ENCODE measurements around the gene CDHR1. TPM values are rescaled to one million over a fixed set of nuclear protein-coding genes. Genes with fewer than 3 reads are reported as not detected.
"Not testable (repeated sequence)": the region's sequence is repeated elsewhere in the genome, so short reads cannot be mapped to it uniquely, and the experiment has no call there.

The CDHR1 gene
- total RNA-seq, 1 experiment from 2014 or later = not detected

DNA sequence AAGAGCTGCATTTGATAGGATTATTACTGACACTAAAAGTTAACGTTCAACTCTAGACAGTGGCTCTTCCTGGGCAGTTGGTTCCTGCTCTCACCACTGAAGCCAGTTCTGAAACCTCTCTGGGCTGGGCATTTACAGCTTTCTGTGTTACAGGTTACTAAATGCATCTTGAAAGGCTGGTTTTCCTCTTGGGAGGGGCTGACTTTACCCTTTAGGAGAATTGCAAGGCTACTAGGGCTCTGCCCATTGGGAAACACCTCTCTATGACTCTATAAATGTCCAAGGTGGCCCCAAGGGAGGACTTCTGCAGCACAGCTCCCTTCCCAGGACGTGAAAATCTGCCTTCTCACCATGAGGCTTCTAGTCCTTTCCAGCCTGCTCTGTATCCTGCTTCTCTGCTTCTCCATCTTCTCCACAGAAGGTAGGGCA lies 20.8 kb upstream of the CDHR1 start, which contains the start of gene GPR15LG:
TSS of gene GPR15LG (plus strand) at position 301 of the 429 bp plus-strand sequence. CDS start at position 352, 51 bp downstream.
- no peak for DNase-seq (ENCODE audit: low read depth)

DNA sequence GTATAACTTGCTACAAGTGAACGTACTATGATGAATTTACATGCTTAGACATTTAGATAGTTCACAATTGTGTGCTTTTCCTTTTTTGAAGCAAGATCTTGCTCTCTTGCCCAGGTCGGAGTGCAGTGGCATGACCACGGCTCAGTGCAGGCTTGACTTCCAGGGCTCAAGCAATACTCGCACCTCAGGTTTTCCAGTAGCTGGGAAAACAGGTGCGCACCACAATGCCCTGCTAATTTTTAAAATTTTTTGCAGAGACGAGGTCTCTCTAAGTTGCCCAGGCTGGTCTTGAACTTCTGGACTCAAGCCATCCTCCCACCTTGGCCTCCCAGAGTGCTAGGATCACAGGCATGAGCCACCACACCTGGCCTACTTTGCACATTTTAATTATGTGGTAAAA lies 18.9 kb upstream of the CDHR1 start:
- no peak for DNase-seq (ENCODE audit: low read depth)

DNA sequence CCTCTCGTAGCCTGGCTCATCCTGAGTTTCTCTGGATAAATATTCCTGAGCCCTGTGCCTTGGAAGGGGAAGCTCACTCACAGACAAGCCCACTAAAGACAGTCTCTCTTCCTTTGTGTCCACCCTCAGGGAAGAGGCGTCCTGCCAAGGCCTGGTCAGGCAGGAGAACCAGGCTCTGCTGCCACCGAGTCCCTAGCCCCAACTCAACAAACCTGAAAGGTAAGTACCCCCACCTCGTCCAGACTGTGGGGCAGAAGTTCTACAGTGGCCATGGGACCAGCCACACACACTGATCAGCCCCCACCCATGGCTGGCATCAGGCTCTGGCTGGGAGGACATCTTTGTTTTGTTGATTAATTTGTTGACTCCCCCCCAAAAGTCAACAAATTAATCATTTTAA lies 18.0 kb upstream of the CDHR1 start:
- DNase-seq (ENCODE audit: low read depth) = no peak

DNA sequence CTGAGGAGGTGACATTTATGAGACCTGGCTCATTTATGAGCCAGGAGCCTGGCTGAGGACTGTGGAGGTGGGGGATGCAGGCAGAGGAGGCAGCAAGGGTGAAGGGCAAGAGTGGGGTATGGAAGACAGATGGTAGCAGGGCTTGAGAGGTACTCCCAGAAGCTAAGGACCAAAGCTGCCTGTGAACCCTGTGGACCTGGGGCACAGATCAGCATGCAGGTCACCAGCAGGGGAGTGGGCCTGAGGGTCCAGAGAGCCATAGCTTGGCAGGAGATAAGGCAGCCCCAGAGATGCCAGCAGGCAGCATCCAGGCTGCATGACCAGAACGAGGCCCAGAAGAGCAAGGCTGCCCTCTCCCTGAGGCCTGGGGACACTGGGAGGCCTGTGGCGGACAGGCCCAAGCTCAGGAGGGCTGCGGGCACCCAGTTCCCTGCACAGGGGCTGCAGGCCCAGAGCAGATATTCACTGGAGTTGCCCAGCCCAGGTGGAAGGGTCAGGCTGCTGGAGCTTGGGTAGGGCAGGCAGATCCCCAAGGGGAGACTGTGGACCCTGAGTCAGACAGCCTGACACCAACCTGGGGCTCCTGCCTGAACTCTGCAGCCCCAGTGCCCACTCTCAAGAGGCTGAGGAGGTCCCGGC lies 17.4 kb upstream of the CDHR1 start:
- no peak for DNase-seq (ENCODE audit: low read depth)

DNA sequence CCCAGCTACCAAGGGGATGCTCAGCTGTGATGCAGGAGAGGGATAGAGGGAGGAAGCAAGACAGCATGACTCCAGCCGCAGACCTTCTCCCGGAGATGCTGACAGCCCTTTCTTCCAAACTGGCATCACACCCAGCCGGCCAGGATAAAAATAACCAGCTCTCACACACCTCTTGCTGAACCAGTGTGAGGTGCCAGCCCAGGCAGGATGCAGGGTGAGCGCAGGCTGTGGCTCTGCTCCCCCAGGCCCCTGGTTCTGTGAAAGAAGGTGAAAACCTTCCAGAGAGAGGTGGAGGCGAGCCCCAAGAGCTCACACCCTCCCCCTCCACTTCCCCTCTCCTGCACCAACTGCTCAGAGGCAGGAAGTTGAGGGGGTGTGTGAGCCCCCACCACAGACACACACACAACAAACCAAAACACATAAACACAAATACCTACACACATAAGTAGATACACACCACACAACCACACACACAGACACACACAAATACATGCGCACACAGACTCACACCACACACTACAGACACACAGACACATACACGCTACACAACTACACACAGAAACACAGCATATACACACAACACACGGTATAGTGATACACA lies 16.7 kb upstream of the CDHR1 start:
- no peak for DNase-seq (ENCODE audit: low read depth)

DNA sequence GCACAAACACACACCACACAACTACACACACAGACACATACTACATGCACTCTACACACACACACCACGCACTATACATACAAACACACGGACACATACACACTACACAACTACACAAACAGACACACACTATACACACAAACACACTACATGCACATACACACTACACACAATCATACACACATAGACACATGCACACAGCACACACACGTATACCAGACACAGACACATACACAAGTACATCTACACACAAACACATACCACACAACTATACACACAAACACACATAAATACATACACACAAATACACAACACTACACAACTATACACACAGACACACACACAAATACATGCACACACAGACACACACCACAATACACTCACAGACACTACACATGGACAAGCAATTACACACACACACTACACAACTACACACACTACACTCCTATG lies 16.2 kb upstream of the CDHR1 start:
- DNase-seq (ENCODE audit: low read depth) = no peak

DNA sequence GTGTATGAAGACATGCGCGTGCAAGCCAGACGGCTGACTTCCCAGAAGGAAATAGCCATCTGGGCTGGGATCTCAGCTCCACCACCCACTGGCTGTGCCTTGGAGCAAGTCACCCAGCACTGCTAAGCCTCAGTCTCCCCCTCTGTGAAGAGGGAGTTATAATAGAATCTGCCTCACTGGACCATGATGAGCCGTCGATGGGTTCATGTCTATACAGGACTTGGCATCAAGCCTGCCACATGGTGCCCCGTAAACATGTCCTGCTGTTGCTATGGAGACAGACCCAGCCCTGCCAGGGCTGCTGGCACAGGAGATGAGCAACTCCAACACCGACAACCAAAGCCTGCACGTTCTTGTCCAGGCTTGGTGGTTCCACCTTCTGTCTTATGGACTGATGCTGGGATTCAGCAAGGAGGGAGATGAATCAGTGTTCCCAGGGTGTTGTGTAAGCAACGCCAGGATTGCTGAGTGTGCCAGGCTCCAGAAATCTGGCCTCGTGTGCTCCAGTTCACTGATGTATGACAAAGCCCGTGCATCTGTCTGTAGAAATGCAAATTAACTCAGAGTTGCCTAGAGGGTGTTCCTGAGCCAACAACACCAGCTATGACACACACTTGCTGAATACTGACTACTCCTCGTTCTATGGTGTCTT lies 15.2 kb upstream of the CDHR1 start:
- DNase-seq (ENCODE audit: low read depth) = peak; percentile 76

DNA sequence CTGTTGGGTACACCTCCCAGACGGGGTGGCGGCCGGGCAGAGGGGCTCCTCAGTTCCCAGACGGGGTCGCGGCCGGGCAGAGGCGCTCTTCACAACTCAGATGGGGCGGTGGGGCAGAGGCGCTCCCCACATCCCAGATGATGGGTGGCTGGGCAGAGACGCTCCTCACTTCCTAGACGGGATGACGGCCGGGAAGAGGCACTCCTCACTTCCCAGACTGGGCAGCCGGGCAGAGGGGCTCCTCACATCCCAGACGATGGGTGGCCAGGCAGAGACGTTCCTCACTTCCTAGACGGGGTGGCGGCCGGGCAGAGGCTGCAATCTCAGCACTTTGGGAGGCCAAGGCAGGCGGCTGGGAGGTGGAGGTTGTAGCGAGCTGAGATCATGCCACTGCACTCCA lies 14.0 kb upstream of the CDHR1 start:
- DNase-seq (ENCODE audit: low read depth) = not testable (repeated sequence)

DNA sequence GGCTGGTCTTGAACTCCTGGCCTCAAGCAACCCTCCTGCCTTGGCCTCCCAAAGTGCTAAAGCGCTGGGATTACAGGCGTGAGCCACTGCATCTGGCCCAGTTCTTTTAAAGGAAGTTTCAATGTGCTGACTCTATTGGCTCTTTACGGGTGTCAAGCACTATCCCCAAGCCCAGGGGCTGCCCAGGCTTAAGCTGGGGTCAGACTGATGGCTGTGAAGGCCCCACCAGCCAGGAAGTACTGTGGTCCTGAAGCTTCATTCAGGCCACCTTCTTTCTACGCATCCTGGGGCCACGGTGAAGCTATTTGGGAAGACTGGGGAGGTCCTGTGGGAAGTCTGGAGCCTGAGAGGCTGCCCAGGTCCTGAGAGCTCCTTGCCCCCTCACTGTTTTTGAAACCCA lies 12.7 kb upstream of the CDHR1 start:
- no peak for DNase-seq (ENCODE audit: low read depth)

DNA sequence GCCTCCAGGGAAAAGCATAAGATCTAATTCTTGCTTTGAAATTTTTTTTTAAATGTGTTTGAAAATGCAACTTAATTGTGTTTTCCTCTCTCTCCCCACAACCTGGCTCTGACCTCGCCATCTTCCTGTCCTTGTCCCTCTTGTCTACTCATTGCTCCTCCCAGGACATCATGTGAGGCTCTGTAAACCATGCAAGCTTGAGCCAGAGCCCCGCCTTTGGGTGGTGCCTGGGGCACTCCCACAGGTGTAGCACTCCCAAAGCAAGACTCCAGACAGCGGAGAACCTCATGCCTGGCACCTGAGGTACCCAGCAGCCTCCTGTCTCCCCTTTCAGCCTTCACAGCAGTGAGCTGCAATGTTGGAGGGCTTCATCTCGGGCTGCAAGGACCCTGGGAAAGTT lies 9.8 kb upstream of the CDHR1 start:
- no peak for DNase-seq (ENCODE audit: low read depth)

DNA sequence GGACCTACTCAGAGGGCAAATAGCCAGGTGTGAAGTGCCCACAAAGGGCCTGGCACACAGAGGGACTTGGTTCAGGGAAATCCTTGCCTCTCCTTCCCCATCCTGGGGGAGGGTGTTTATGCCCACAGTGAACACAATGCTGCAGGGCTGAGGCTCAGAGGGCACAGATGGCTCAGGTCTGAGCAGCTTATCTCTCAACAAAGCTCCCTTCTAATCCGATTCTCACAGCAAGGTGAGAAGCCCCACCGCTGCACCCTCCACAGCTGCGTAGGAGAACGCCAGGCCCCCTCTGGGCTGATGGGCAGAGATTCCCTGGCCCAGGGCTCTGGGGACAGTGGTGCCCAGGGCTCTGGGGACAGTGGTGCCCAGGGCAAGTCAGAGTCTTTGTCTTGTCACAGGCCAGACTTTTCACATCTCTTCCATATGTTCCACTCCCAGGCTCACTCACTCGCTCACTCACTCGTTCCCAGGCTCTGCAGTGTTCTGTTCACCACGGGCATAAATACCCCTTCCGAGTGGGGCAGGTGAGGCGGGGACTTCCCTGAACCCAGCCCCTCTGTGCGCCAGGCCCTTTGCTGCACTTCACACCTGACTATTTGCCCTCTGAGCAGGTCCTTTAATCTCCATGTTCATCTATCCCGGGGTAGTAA lies 8.7 kb upstream of the CDHR1 start:
- DNase-seq (ENCODE audit: low read depth) = no peak

DNA sequence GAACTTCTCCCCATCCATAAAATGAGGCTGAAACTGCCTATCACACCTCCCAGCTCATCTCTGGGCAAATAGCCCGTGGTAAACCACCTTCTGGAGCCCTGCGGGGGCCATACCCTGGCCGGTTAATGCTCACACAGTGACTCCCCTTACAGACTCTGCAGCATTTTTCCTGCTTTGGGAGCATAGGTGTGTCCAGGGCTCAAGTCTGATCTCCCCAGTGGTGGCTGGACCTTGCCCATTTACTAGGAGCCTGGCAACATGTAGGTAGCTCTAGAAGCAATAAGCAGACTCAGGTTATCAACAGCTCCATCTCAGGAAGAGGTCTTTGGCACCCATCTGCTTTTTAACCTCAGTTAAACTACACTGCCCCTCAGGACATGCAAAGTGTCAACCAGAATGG lies 5.5 kb upstream of the CDHR1 start:
- DNase-seq (ENCODE audit: low read depth) = no peak

DNA sequence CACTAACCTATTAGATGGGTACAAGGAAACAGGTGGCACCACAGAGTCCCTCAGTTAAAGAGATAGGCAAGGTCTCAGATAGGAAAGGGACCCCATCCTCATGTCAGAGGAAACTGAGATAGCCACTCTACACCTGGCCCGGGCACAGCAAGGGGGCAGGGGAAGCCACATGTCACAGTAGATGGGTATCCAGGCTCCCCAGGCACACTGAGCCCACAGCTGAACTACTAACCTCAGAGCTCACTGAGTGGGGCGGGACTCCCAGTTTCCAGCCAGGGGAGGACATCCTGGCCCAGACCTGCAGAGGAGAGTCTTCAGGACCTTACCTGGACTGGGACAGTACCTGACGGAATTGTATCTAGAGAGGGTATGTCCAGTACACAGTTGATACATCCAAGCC lies 3.7 kb upstream of the CDHR1 start:
- no peak for DNase-seq (ENCODE audit: low read depth)

DNA sequence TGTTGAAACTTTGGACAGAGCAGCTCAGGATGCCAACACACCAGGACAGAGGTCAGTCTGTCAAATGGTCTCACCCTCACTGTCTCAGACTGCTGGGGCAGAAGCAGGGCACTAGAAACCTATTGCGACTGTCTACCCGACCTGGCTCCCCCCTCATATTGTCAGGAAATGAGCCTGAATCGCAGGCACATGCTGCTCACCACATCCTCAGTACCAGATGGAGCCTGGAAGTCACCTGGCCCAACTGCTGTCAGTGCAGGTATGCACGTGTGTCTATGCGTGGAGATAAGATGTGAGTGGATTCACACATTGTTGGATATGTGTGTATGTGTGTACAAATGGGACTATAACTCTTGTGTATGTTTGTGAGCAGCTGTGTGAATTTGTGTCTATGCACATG lies 3.2 kb upstream of the CDHR1 start:
- DNase-seq (ENCODE audit: low read depth) = no peak

DNA sequence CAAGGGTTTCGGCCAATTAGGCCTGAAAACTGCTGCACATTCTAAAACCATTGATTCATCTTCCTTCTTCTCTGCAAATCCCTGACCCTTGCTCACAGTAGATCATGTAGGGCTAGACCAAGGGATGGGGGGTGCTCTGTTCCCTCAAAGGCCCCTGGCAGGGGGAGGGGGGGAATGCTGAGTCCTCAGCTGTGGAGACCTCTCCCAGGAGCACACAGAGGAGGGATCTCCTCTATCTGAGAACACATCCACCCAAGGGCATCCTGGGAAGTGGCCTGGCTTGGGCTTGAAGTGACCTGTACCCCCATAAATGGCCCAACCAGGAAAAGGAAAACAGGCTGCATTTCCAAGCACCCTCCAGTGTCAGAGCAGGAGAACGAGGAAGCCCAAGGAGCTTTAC lies 1.0 kb upstream of the CDHR1 start:
- no peak for DNase-seq (ENCODE audit: low read depth)

DNA sequence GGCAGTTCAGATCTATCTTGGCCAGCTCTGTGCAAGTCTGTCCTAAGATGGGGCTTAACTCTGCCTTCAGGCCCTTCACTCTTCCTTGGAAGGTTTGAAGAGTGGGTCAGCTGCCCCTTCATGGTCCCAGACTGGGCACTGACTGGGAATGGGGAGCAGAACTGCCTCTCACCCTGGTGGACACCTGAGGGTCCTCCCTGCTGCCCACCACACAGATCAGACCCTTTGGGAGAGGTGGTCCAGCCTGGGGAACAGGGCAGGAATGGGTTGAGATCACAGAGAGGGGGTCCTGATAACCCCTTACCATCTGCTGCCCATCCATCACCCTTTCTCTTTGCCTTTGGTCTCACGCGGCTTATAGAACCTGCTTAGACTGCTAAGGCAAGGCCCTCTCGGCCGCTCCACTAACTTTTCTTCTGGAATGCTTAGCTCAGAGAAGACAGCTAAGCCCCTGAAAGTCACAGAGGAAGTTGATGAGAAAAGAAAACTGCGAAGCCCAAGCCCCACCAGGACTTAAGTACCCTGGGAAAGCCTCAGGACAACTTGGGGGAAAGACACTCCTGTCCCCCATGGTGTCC lies 402 bp upstream of the CDHR1 start:
- no peak for DNase-seq (ENCODE audit: low read depth)

DNA sequence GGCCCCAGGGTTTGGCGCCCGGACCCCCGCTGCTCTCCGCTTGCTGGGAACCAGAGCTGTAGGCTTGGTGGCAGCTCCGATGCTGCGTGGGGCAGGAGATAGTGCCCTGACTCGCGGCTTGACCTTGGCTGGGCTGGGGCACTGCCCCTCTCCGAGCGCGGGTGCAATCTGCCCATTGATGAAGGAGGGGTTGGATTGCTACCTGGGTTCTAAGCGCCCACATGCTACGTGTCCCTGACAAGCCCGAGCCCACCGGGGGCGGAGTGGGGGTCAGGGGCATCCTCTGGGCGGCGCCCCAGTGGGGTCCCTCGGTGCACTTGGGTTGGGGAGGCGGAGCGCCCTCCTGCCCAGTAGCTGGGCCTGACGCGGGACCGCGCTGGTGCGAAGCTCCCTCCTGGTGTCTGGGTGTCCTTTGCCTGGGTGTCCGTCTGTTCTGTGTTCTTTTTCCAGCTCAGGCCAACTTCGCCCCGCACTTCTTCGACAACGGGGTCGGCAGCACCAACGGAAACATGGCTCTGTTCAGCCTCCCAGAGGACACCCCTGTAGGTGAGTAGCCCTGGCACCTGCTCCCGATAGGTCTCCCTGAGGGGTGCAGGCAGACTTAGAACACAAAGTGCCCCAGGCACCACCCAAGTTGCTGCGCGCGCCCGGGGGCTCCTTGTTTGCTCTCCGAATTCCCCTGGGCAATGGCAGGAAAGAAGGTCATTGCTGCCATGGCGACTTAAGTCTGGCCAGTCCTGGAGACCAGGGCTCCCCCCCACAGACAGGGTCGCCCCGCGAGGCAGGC lies 900 bp downstream of the CDHR1 start:
- DNase-seq (ENCODE audit: low read depth) = no peak

DNA sequence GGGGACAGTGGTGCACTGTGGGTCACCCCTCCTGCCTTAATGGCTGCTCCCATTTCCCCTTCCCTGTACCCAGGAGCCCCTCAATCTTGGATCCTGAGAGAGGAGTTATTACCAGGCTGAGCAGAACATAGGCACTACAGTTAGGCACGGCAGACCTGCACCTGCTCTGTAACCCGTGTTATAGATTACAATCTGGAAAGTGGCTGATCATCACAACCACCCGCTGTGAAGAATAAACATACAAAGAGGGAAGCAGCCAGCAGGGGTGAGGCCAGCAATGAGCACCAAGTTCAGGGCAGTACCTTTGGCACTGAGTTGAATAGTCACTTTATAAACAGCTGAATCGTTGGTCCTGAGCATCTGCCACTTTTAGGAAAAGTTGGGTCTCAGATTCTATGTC lies 1.7 kb downstream of the CDHR1 start:
- DNase-seq (ENCODE audit: low read depth) = no peak

DNA sequence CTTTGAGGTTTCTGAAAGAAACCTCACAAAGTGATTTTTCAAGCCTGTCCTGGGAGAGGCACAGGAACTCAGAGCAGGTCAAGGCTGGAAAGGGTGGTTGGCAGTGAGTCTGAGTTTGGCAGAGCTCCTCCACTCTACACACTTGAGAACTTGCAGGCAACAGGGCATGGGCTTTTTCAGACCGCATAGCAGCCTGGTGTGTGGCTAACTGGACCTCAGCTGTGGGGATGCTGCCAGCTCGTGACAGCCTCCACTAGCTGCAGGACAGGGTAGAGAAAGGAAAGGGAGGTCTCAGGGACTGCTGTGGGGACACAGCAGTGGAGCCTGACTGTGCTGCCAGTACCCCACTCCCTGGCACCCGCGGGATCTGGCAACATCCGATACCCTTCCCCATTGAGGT lies 2.6 kb downstream of the CDHR1 start:
- no peak for DNase-seq (ENCODE audit: low read depth)

DNA sequence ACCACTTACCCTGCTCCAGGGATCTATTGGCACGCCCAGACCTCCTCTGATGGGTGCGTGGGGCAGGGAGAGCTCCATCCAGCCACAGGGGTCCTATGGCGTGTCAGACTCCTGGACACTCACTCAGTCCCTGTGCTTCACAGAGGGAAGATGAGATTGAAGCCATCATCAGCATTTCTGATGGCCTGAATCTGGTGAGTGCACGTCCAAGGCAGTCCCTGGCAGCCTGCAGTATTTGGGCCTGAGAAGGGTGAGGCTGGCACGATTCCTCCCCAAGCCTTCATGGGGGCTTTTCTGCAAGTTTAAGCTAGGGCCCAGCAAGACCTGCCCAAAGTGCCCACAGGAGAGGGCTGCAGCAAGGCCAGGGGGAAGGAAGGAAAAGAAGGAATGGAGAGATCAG lies 3.3 kb downstream of the CDHR1 start:
- DNase-seq (ENCODE audit: low read depth) = no peak

DNA sequence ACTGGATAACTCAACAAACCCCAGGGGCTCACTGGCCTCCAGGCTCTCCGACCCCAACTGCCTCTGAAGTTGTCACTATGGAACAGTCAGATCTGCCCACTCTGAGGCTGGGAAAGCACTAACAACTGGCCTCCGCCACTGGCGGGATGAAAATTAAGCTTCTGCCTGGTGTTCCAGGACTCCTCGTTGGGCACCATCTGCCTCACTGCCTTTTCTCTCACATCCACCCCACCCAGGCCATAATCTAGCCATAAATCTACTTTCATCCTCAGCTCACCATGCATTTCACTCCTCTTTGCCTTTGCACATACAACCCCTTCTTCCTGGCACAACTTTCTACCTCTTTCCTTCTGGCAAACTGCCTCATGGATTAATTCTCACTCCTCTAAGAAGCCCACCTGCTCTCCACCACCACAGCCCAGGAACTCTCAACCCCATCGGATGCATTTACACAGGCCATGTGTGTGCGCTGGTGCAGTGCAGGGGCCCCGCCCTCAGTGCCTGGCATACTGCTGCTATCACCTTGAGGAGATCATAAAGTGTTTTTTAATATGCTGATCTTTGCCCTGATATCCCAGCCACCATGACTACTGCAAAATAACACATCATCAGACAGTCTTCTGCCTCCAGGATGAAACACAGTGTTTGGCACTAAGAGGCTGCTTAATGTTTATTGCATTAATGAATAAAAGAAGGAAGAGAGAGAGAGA lies 4.0 kb downstream of the CDHR1 start:
- no peak for DNase-seq (ENCODE audit: low read depth)
